GM12864 (cell line): ENCODE data around the gene NAALADL1.

ENCODE experiments used
- DNase-seq: peaks from one replicate; pipeline ENCODE4 v3.0.0-alpha.2; 2011; ENCODE audit warnings: low read depth
- H3K4me3 ChIP-seq: 2 replicates; pipeline ENCODE4 v1.5.1; 2011; ENCODE audit warnings: mild to moderate bottlenecking, low read depth, low read length, control low read depth
- CTCF ChIP-seq: IDR thresholded peaks from 2 replicates; pipeline ENCODE4 v1.5.1; 2011; ENCODE audit warnings: low read depth, mild to moderate bottlenecking, moderate library complexity, low read length, control low read depth, inconsistent platforms; ENCODE audit errors: missing control alignments

NAALADL1 gene

GRCh38 chr11:65083134-65083833 lies 24.9 kb upstream of the NAALADL1 start:
- peak overlapping the region; percentile 92 for H3K4me3 ChIP-seq
- peak; percentile 4 for TF ChIP-seq CTCF
- DNase-seq = no peak

DNA sequence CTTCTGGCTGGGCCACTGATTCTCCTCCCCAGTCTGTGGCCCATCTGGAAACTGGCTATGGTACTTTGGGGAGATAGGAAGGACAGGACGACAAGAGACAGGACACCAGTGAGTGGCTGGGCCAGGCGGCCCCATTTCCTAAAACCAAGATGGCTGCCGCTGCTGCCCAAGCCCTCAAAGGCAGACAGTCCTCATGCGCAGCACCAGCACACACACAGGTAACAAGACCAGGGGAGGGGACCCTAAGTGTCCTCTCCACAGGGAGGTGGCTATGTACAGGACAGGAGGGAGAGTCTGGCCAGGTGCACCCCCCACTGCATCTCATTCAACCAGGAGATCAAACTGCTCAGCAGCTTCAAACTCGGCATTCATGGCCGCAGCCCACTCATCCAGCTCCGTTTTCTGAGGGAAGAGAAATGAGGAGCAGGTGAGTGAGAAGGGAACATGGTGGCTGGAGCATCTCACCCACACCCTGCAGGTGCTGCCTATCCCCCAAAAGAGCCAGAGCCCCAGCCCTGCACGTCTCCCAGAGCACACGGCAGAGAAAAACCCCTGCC lies 20.5 kb upstream of the NAALADL1 start:
- no peak for TF ChIP-seq CTCF
- DNase-seq = no peak
- no peak overlapping the region for H3K4me3 ChIP-seq

- no peak overlapping the region for H3K4me3 ChIP-seq
- TF ChIP-seq CTCF = peak; percentile 85
- DNase-seq = no peak
Measured at GRCh38 chr11:65078151-65078550, 19.8 kb upstream of the NAALADL1 start.

DNA sequence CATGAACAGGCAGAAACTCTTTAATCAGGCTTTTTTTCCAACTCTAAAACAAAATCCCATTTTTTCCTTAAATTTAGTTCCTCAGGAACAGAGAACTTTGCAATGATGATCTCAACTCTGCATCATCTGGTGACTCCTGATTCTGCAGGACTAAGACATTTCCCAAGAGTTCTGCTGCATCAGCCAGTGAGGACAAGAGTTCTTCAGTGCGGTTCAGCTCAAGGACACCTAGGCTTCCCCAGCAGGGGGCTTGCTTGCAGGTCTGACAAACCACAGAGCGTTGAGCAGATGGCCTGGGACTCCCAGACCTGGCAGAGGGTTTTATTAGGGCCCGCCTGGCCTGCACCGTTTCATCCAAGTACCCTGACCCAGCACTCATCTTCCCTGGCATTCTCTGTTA lies 19.1 kb upstream of the NAALADL1 start:
- H3K4me3 ChIP-seq = no peak overlapping the region
- TF ChIP-seq CTCF = no peak
- DNase-seq = no peak

DNA sequence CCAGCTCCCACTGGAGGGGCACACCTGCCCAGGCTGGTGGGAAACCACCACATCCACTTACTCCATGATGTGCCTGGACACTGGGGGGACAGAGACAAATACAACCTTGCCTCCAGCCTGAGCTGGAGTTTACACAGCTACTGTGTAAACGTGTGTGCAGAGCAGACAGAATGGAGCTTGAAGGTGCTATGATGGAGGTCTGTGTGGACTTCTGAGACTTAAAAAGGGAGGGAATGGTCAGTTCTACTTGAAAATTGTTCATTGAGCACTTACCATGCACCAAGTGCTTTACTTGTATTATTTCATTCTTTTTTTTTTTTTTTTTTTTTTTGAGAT lies 14.2 kb upstream of the NAALADL1 start:
- H3K4me3 ChIP-seq = no peak overlapping the region
- no peak for TF ChIP-seq CTCF
- no peak for DNase-seq

DNA sequence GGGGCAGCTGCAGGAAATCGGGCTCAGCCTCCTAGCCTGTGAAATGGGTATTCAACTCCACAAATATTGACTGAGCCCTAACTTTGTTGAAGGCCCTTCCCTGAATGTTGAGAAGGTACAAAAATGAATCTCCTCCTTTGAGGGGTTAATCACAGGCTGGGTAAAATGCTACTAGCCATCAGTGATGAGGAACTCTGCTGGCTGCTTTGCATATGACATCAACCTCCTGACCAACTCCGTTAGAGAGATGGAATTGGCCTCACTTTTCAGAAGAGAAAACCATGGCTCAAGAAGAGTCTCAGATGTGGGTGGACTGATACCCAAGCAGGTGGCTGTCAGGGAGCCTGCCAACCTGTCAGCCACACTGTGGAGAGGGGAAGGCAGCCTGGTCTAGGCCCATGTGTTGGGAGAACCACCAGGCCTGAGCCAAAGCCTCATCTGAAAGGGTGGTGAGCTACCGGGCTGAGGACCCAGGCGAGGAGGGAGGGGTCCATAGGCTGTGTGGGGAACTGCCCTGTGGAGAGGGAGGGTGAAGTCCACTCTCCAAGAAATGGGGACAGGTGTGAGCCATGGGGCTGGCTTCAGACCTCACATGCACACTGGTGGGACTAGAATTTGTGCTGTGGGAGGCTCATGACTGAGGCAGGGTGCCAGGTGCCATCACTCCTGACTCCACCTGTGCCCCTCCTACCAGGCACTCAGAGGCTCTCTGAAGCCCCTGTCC lies 13.7 kb upstream of the NAALADL1 start:
- no peak overlapping the region for H3K4me3 ChIP-seq
- DNase-seq = no peak
- no peak for TF ChIP-seq CTCF

DNA sequence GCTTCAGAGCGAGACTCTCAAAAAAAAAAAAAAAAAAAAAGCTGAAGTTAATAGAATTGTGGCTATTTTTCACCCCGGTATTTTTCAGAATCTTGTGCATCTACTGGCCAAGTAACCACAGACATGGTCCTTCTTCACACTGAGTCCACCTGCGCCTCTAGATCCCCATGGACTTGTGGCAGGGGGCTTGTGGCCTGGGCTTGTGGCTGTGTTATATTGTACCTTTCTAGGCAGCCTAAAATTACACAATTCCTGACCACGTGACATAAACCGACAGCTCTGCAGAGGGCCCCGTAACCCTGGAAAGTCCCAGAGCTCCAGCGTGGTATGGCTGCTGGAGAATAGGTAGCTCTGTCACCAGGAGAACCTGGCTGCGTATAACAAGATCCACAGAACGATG lies 10.9 kb upstream of the NAALADL1 start:
- TF ChIP-seq CTCF = no peak
- no peak overlapping the region for H3K4me3 ChIP-seq
- no peak for DNase-seq
